ENCODE results near the gene CALD1.

Gene CALD1

GRCh38 chr7:134932707-134933370 lies 153.4 kb downstream of the CALD1 start:
- Histone ChIP-seq H3K27ac (no peak overlapping the region), H3K27me3 (no peaks in the 10 kb centered on the region), H3K4me1 (ENCODE audit: control insufficient read depth in 1 of 2, insufficient read depth in 1 of 2, low read depth in 1 of 2, low read length in 1 of 2) (no peaks in the 10 kb centered on the region), H3K9me3 (no peaks in the 10 kb centered on the region), H3K36me3 (no peaks in the 10 kb centered on the region), H3K4me3 (ENCODE audit: low read depth in 1 of 2, low read length in 1 of 2) (no peak overlapping the region)
- no peak for TF ChIP-seq CTCF (IDR thresholded peaks at IDR 0.05)

- Histone ChIP-seq H3K9me3 (no peaks in the 10 kb centered on the region), H3K27me3 (no peaks in the 10 kb centered on the region), H3K4me1 (ENCODE audit: control insufficient read depth in 1 of 2, insufficient read depth in 1 of 2, low read depth in 1 of 2, low read length in 1 of 2) (no peaks in the 10 kb centered on the region), H3K4me3 (ENCODE audit: low read depth in 1 of 2, low read length in 1 of 2) (no peak overlapping the region), H3K27ac (no peak overlapping the region), H3K36me3 (no peaks in the 10 kb centered on the region)
- TF ChIP-seq CTCF (IDR thresholded peaks at IDR 0.05) = no peak
Observed at GRCh38 chr7:134933460-134934068, 154.1 kb downstream of the CALD1 start.

GRCh38 chr7:134935701-134936100 lies 156.3 kb downstream of the CALD1 start:
- H3K4me1 ChIP-seq (ENCODE audit: control insufficient read depth in 1 of 2, insufficient read depth in 1 of 2, low read depth in 1 of 2, low read length in 1 of 2) = no peaks in the 10 kb centered on the region
- no peaks in the 10 kb centered on the region for H3K27me3 ChIP-seq
- no peak overlapping the region for H3K27ac ChIP-seq
- H3K9me3 ChIP-seq = no peaks in the 10 kb centered on the region
- no peaks in the 10 kb centered on the region for H3K36me3 ChIP-seq
- H3K4me3 ChIP-seq (ENCODE audit: low read depth in 1 of 2, low read length in 1 of 2) = no peak overlapping the region
- no peak for TF ChIP-seq CTCF (IDR thresholded peaks at IDR 0.05)

- Histone ChIP-seq H3K9me3 (no peaks in the 10 kb centered on the region), H3K36me3 (no peaks in the 10 kb centered on the region), H3K27me3 (no peaks in the 10 kb centered on the region), H3K4me3 (ENCODE audit: low read depth in 1 of 2, low read length in 1 of 2) (no peak overlapping the region), H3K27ac (no peak overlapping the region), H3K4me1 (ENCODE audit: control insufficient read depth in 1 of 2, insufficient read depth in 1 of 2, low read depth in 1 of 2, low read length in 1 of 2) (no peaks in the 10 kb centered on the region)
- no peak for TF ChIP-seq CTCF (IDR thresholded peaks at IDR 0.05)
Observed at GRCh38 chr7:134936893-134937510, 157.6 kb downstream of the CALD1 start.

GRCh38 chr7:134938141-134938540 lies 158.7 kb downstream of the CALD1 start:
- Histone ChIP-seq H3K4me1 (ENCODE audit: control insufficient read depth in 1 of 2, insufficient read depth in 1 of 2, low read depth in 1 of 2, low read length in 1 of 2) (no peaks in the 10 kb centered on the region), H3K36me3 (no peaks in the 10 kb centered on the region), H3K4me3 (ENCODE audit: low read depth in 1 of 2, low read length in 1 of 2) (no peak overlapping the region), H3K27me3 (no peaks in the 10 kb centered on the region), H3K27ac (no peak overlapping the region), H3K9me3 (no peaks in the 10 kb centered on the region)
- TF ChIP-seq CTCF (IDR thresholded peaks at IDR 0.05) = no peak

Data from neutrophil (primary cell).